ENCODE measurements around the gene EIF2B2. TPM values are rescaled to one million over a fixed set of nuclear protein-coding genes. Genes with fewer than 3 reads are reported as not detected.

EIF2B2 gene
- total RNA-seq, 1 donor from 2014 or later = 36.1 TPM

DNA sequence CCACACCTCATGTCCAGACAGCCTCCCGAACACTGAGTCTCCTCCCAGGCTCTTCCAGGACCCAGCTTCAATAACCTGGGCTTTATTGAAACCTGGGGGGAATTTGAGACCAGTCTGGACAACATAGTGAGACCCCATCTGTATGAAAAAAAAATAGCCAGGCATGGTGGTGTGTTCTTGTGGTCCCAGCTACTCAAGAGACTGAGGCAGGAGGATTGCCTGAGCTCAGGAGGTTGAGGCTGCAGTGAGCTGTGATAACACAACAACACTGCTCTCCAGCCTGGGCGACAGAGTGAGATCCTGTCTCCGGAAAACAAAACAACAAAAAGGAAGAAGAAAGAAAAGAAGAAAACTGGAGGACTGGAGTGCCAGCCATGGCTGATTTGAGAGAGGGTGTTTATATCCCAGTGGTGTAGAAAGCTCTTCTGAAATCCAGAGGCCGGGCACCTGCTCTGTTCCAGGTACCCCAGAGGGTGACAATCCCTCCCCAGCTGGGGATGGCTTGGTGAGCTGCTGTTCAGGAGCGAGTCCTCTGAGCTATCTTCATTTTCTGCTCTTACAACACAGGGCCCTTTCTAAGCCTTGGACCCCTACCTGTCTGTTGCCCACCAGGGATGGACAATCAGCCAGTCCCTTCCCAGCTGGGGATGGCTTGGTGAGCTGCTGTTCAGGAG lies 41.3 kb upstream of the EIF2B2 start:
- no peaks in the 10 kb centered on the region for H3K36me3 Mint-ChIP-seq (ENCODE audit: insufficient read depth)
- H3K27ac Mint-ChIP-seq = no peak overlapping the region
- DNase-seq (ENCODE audit: low spot score, unreplicated experiment) = no peak
- TF ChIP-seq, protein P1, sequence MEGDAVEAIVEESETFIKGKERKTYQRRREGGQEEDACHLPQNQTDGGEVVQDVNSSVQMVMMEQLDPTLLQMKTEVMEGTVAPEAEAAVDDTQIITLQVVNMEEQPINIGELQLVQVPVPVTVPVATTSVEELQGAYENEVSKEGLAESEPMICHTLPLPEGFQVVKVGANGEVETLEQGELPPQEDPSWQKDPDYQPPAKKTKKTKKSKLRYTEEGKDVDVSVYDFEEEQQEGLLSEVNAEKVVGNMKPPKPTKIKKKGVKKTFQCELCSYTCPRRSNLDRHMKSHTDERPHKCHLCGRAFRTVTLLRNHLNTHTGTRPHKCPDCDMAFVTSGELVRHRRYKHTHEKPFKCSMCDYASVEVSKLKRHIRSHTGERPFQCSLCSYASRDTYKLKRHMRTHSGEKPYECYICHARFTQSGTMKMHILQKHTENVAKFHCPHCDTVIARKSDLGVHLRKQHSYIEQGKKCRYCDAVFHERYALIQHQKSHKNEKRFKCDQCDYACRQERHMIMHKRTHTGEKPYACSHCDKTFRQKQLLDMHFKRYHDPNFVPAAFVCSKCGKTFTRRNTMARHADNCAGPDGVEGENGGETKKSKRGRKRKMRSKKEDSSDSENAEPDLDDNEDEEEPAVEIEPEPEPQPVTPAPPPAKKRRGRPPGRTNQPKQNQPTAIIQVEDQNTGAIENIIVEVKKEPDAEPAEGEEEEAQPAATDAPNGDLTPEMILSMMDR (IDR thresholded peaks at IDR 0.05; ENCODE audit: unreplicated experiment) = no peak
- H3K4me1 Mint-ChIP-seq (ENCODE audit: low read depth) = peaks cover 7% of the 10 kb centered on the region
- no peaks in the 10 kb centered on the region for H3K9me3 Mint-ChIP-seq (ENCODE audit: low read depth)
- H3K4me3 Mint-ChIP-seq (ENCODE audit: low read depth) = no peak overlapping the region
- H3K27me3 Mint-ChIP-seq = peaks cover 57% of the 10 kb centered on the region

DNA sequence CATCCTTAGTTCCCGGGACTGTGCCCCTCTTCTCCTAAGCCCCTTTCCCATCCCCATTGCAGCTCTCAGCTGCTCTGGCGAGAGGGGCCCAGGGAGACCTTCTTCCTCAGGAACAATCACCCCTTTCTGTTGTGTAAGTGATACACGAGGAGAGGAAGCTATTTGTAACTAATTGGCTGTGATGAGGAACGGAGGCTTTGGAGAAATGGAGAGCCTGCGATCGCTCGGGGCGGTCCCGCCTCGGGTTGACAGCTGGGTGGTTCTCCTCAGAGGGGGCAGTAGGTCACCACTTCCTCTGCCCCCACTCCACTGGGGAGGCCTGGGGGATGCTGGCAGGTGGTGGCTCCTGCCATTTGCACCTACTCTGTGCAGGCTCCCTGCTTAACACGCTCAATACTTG lies 40.7 kb upstream of the EIF2B2 start:
- H3K4me1 Mint-ChIP-seq (ENCODE audit: low read depth) = peaks cover 1% of the 10 kb centered on the region
- peaks cover 51% of the 10 kb centered on the region for H3K27me3 Mint-ChIP-seq
- TF ChIP-seq, protein P1 (IDR thresholded peaks at IDR 0.05; ENCODE audit: unreplicated experiment) = no peak
- no peak for DNase-seq (ENCODE audit: low spot score, unreplicated experiment)
- H3K4me3 Mint-ChIP-seq (ENCODE audit: low read depth) = no peak overlapping the region
- no peaks in the 10 kb centered on the region for H3K36me3 Mint-ChIP-seq (ENCODE audit: insufficient read depth)
- H3K9me3 Mint-ChIP-seq (ENCODE audit: low read depth) = no peaks in the 10 kb centered on the region
- H3K27ac Mint-ChIP-seq = no peak overlapping the region

DNA sequence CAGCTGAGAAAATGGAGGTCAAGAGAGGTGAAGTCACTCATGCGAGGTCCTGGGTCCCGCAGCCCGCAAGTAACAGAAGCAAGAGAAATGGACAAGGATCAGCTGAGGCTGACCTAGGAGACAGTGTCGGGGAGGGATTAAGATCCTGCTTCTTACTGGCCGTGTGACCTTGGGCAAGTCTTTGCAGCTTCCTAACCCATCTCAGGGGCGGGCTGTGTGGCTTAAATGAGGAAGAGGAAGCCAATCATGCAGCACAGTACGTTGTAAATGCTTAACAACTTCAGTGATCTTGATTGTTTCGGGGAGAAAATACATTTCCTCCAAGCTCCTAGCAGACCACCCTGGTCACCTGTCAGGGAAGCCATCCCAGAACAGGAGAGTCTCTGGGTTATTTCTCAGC lies 40.2 kb upstream of the EIF2B2 start:
- Mint-ChIP-seq H3K4me3 (ENCODE audit: low read depth) (no peak overlapping the region), H3K9me3 (ENCODE audit: low read depth) (no peaks in the 10 kb centered on the region), H3K4me1 (ENCODE audit: low read depth) (no peaks in the 10 kb centered on the region), H3K27me3 (peaks cover 53% of the 10 kb centered on the region), H3K36me3 (ENCODE audit: insufficient read depth) (no peaks in the 10 kb centered on the region), H3K27ac (no peak overlapping the region)
- TF ChIP-seq, protein P1 (IDR thresholded peaks at IDR 0.05; ENCODE audit: unreplicated experiment) = no peak
- no peak for DNase-seq (ENCODE audit: low spot score, unreplicated experiment)

DNA sequence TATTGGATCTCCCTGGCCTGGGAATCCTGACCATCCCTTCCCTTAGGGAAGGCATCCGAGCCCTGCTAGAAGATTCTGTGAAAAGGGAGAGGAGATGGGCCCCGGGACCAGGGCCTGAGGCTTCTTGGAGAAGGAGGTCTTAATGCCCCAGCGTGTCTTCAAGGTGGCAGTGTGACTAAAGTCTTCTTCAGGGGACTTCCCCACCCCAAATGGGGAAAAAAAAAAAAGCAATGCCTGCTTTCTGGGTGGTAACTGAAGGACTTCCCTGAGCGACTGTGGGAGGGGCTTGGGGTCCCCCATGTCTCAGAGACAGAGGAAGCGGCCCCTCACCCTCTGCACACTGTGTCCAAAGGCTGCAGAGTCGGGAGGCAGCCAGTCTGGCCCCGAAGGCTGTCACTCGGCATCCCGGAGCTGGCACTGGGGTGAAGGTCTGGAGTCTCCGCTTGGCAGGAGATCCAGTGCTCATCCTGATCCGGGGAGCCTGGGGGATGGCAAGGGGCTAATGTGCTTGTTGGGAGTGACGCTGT lies 39.5 kb upstream of the EIF2B2 start:
- H3K27ac Mint-ChIP-seq = no peak overlapping the region
- H3K36me3 Mint-ChIP-seq (ENCODE audit: insufficient read depth) = no peaks in the 10 kb centered on the region
- TF ChIP-seq, protein P1 (IDR thresholded peaks at IDR 0.05; ENCODE audit: unreplicated experiment) = no peak

DNA sequence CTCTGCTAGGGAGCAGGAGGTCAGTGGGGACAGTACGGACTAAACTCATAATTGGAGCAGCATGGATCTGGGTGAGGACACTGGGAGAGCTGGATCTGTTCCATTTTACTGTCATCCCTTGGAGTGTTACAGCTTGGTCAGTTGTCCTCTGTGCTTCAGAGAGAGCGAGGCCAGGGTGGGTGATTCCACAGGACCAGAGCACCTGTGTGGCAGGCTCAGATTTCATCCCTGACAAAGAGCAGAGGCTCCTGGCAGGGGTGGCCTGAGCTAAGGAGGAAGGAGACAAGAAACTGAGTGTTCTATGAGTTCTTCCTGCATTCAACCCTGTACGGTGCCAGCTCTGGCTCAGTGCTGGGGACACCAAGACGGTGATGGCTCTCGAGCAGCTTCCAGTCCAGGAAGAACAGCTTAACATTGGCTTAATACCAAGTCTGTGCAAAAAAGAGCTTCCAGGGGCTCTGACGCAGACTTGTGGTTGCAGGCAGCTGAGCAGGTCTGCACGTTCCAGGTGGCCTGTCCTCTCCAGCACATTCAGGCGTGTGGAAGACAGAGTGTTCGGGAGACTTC lies 38.9 kb upstream of the EIF2B2 start:
- H3K4me1 Mint-ChIP-seq (ENCODE audit: low read depth) = no peaks in the 10 kb centered on the region
- DNase-seq (ENCODE audit: low spot score, unreplicated experiment) = no peak
- no peaks in the 10 kb centered on the region for H3K9me3 Mint-ChIP-seq (ENCODE audit: low read depth)
- H3K36me3 Mint-ChIP-seq (ENCODE audit: insufficient read depth) = no peaks in the 10 kb centered on the region
- H3K27me3 Mint-ChIP-seq = peaks cover 55% of the 10 kb centered on the region
- H3K27ac Mint-ChIP-seq = no peak overlapping the region
- H3K4me3 Mint-ChIP-seq (ENCODE audit: low read depth) = no peak overlapping the region
- TF ChIP-seq, protein P1 (IDR thresholded peaks at IDR 0.05; ENCODE audit: unreplicated experiment) = no peak

More for the DNA sequence above, 39.5 kb upstream of the EIF2B2 start:
- DNase-seq (ENCODE audit: low spot score, unreplicated experiment) = no peak
- Mint-ChIP-seq H3K4me3 (ENCODE audit: low read depth) (no peak overlapping the region), H3K9me3 (ENCODE audit: low read depth) (no peaks in the 10 kb centered on the region), H3K4me1 (ENCODE audit: low read depth) (no peaks in the 10 kb centered on the region), H3K27me3 (peaks cover 55% of the 10 kb centered on the region)
